SH-SY5Y (cell line): ENCODE results near the gene HDDC3.

Source experiments
- GATA2 ChIP-seq: IDR thresholded peaks from 2 replicates; pipeline ENCODE4 v1.6.1; 2011; ENCODE audit warnings: mild to moderate bottlenecking, low read depth, low read length
- GATA3 ChIP-seq: IDR thresholded peaks from 2 replicates; pipeline ENCODE4 v1.6.1; 2011; ENCODE audit warnings: low read depth, mild to moderate bottlenecking, low read length, moderate library complexity

The HDDC3 gene

GRCh38 chr15:90884719-90885431, 47.5 kb downstream of the HDDC3 start:
- TF ChIP-seq GATA2 = no peak
- no peak for TF ChIP-seq GATA3

DNA sequence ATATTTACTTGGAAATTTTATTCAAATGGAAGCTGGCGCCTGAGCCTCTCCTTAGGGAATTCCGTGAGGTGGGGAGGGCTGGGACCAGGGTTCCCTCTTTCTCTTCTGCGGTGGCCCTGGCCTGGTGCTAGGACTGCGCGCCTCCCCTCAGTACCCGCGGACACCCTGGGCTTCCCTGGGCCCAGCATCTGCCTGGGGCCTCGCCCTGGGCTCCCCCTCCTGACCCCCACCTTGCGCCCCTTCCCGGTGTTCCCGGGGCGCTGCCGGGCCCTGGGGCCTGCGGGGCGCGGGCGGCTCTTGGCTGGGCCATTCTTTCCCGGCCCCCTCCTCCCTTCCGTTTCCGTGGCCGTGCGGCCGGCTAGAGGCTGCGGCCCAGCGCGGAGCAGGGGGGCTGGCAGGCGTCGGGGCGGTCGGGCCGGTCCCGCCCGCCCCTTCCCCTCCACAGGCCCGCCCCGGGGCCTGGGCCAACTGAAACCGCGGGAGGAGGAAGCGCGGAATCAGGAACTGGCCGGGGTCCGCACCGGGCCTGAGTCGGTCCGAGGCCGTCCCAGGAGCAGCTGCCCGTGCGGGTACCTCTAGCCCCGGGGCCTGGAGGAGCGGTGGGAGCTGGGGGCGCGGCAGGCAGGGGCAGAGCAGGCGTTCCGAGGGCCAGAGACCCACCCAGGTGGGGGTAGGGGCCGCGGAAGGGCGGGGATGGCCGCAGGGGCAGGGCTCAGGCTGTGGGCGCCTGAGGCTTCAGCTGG, 48.2 kb downstream of the HDDC3 start, which contains the start of gene FES:
FES (plus strand) TSS at position 529 of the 743 bp plus-strand sequence. CDS start 542 bp downstream, outside the sequence.
- TF ChIP-seq GATA3 = no peak
- TF ChIP-seq GATA2 = no peak

GRCh38 chr15:90883526-90883975, 48.8 kb downstream of the HDDC3 start:
- no peak for TF ChIP-seq GATA2
- no peak for TF ChIP-seq GATA3

GRCh38 chr15:90882781-90883525, 49.4 kb downstream of the HDDC3 start:
- TF ChIP-seq GATA3 (no peak), GATA2 (no peak)

DNA sequence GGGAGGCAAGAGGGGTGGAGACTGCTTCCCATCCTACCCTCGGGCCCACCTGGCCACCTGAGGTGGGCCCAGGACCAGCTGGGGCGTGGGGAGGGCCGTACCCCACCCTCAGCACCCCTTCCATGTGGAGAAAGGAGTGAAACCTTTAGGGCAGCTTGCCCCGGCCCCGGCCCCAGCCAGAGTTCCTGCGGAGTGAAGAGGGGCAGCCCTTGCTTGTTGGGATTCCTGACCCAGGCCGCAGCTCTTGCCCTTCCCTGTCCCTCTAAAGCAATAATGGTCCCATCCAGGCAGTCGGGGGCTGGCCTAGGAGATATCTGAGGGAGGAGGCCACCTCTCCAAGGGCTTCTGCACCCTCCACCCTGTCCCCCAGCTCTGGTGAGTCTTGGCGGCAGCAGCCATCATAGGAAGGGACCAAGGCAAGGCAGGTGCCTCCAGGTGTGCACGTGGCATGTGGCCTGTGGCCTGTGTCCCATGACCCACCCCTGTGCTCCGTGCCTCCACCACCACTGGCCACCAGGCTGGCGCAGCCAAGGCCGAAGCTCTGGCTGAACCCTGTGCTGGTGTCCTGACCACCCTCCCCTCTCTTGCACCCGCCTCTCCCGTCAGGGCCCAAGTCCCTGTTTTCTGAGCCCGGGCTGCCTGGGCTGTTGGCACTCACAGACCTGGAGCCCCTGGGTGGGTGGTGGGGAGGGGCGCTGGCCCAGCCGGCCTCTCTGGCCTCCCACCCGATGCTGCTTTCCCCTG, 50.2 kb downstream of the HDDC3 start:
- no peak for TF ChIP-seq GATA2

DNA sequence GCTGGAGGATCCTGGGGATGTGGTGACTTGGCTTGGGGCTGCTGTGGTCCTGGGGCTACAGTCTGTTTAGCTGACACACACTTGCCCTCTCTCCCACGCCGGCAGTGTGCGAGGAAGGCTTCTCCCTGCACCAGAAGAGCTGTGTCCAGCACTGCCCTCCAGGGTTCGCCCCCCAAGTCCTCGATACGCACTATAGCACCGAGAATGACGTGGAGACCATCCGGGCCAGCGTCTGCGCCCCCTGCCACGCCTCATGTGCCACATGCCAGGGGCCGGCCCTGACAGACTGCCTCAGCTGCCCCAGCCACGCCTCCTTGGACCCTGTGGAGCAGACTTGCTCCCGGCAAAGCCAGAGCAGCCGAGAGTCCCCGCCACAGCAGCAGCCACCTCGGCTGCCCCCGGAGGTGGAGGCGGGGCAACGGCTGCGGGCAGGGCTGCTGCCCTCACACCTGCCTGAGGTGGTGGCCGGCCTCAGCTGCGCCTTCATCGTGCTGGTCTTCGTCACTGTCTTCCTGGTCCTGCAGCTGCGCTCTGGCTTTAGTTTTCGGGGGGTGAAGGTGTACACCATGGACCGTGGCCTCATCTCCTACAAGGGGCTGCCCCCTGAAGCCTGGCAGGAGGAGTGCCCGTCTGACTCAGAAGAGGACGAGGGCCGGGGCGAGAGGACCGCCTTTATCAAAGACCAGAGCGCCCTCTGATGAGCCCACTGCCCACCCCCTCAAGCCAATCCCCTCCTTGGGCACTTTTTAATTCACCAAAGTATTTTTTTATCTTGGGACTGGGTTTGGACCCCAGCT, 51.0 kb downstream of the HDDC3 start:
- TF ChIP-seq GATA2 = no peak
- TF ChIP-seq GATA3 = no peak

GRCh38 chr15:90880381-90881145, 51.8 kb downstream of the HDDC3 start:
- TF ChIP-seq GATA2 (no peak), GATA3 (no peak)
